WTC11 (cell line): ENCODE results near the gene ELF3. TPM values are rescaled to one million over a fixed set of nuclear protein-coding genes. Genes with fewer than 3 reads are reported as not detected.
A peak's percentile ranks its signal among the peaks of the same experiment; 100 is the strongest.
"Not testable (repeated sequence)": the region's sequence is repeated elsewhere in the genome, so short reads cannot be mapped to it uniquely, and the experiment has no call there.

Experiments
- ATAC-seq: fragments of 200-7000 bp; cut with Tn5 transposase; 2 replicates; pipeline ENCODE4 v1.10.0; 2021; ENCODE audit warnings: mild to moderate bottlenecking, moderate library complexity
- CTCF ChIA-PET: fragments of 300-600 bp; sonication (Branson Sonifier 250); formaldehyde crosslinking; loops from one replicate; lab custom pipeline; 2021; ENCODE audit warnings: antibody characterized with exemption; lab: Charles Lee
- POLR2A ChIA-PET: fragments of 350-600 bp; sonication (Branson Sonifier 250); formaldehyde crosslinking; loops from one replicate; lab custom pipeline; 2021; ENCODE audit warnings: antibody characterized with exemption; lab: Charles Lee
- DNase-seq: peaks from one replicate; pipeline ENCODE4 v3.0.0; 2021; ENCODE audit warnings: low spot score
- H3K27ac Mint-ChIP-seq: 2 replicates; pipeline ENCODE4 v1.8.0; 2021; ENCODE audit warnings: mixed read lengths
- H3K27me3 Mint-ChIP-seq: 2 replicates; pipeline ENCODE4 v1.8.0; 2021; ENCODE audit warnings: low read depth, mild to moderate bottlenecking, moderate library complexity, mixed read lengths
- H3K36me3 Mint-ChIP-seq: 2 replicates; pipeline ENCODE4 v1.8.0; 2021; ENCODE audit warnings: mixed read lengths
- H3K4me1 Mint-ChIP-seq: 2 replicates; pipeline ENCODE4 v1.8.0; 2022; ENCODE audit warnings: mixed read lengths
- H3K4me3 Mint-ChIP-seq: 2 replicates; pipeline ENCODE4 v1.8.0; 2021; ENCODE audit warnings: mild to moderate bottlenecking, moderate library complexity, mixed read lengths
- H3K9me3 Mint-ChIP-seq: 2 replicates; pipeline ENCODE4 v1.8.0; 2021; ENCODE audit warnings: mixed read lengths
- CTCF ChIP-seq: fragments of 200-600 bp; IDR thresholded peaks from 2 replicates; pipeline ENCODE4 v1.8.0; 2022; ENCODE audit warnings: antibody characterized with exemption
- E2F1 ChIP-seq: sonication (generic); formaldehyde crosslinking; IDR thresholded peaks from 2 replicates; pipeline ENCODE4 v1.8.0; 2022; ENCODE audit warnings: mild to moderate bottlenecking, missing genetic modification reagents
- MYBL2 ChIP-seq: sonication (generic); formaldehyde crosslinking; IDR thresholded peaks from 2 replicates; pipeline ENCODE4 v1.8.1; 2023; ENCODE audit warnings: mild to moderate bottlenecking, moderate library complexity, missing genetic modification reagents
- NFATC4 ChIP-seq: fragments of 250-450 bp; sonication (Bioruptor Pico); IDR thresholded peaks from 2 replicates; pipeline ENCODE4 v1.9.0; 2021; ENCODE audit warnings: mild to moderate bottlenecking
- NFYB ChIP-seq: sonication (generic); formaldehyde crosslinking; conservative IDR thresholded peaks from 2 replicates; pipeline ENCODE4 v1.8.0; 2022; ENCODE audit warnings: low read depth, missing genetic modification reagents
- NR1H2 ChIP-seq: sonication (generic); formaldehyde crosslinking; IDR thresholded peaks from 2 replicates; pipeline ENCODE4 v1.9.0; 2021; ENCODE audit warnings: mild to moderate bottlenecking, moderate library complexity, missing genetic modification reagents
- PRRX2 ChIP-seq: fragments of 250-450 bp; sonication (Bioruptor Pico); IDR thresholded peaks from 2 replicates; pipeline ENCODE4 v1.8.0; 2021; ENCODE audit warnings: mild to moderate bottlenecking
- RELA ChIP-seq: sonication (generic); formaldehyde crosslinking; IDR thresholded peaks from 2 replicates; pipeline ENCODE4 v1.8.1; 2022; ENCODE audit warnings: missing genetic modification reagents, mild to moderate bottlenecking, borderline replicate concordance
- RORB ChIP-seq: fragments of 250-450 bp; sonication (Bioruptor Pico); IDR thresholded peaks from 2 replicates; pipeline ENCODE4 v1.9.0; 2021; ENCODE audit warnings: mild to moderate bottlenecking
- TP53 ChIP-seq: sonication (generic); formaldehyde crosslinking; IDR thresholded peaks from 2 replicates; pipeline ENCODE4 v1.8.1; 2023; ENCODE audit warnings: mild to moderate bottlenecking, missing genetic modification reagents
- USF1 ChIP-seq: sonication (generic); formaldehyde crosslinking; IDR thresholded peaks from 2 replicates; pipeline ENCODE4 v1.8.0; 2022; ENCODE audit warnings: mild to moderate bottlenecking, missing genetic modification reagents
- ZNF121 ChIP-seq: sonication (generic); formaldehyde crosslinking; IDR thresholded peaks from 2 replicates; pipeline ENCODE4 v1.8.0; 2023; ENCODE audit warnings: missing genetic modification reagents
- ZNF263 ChIP-seq: sonication (generic); formaldehyde crosslinking; IDR thresholded peaks from 2 replicates; pipeline ENCODE4 v1.8.1; 2022; ENCODE audit warnings: low read depth, mild to moderate bottlenecking, moderate library complexity, missing genetic modification reagents
- ZNF416 ChIP-seq: fragments of 250-450 bp; sonication (Bioruptor Pico); IDR thresholded peaks from 2 replicates; pipeline ENCODE4 v1.9.0; 2021; ENCODE audit warnings: mild to moderate bottlenecking, inconsistent platforms
- total RNA-seq: library from RNA; stranded (reverse); gene quantifications from 3 replicates; pipeline ENCODE4 v1.2.3, GENCODE V29; 2021
- TF ChIP-seq, protein P1 (sequence below): sonication (generic); formaldehyde crosslinking; IDR thresholded peaks from 2 replicates; pipeline ENCODE4 v1.8.1; 2023; ENCODE audit warnings: mild to moderate bottlenecking, missing genetic modification reagents, borderline replicate concordance
- TF ChIP-seq, protein P2 (sequence below): sonication (generic); formaldehyde crosslinking; IDR thresholded peaks from 2 replicates; pipeline ENCODE4 v1.8.0; 2022; ENCODE audit warnings: mild to moderate bottlenecking, missing genetic modification reagents
- TF ChIP-seq, protein P3 (sequence below): fragments of 250-450 bp; sonication (Bioruptor Pico); conservative IDR thresholded peaks from 2 replicates; pipeline ENCODE4 v1.9.0; 2021; ENCODE audit warnings: mild to moderate bottlenecking

Gene ELF3
- total RNA-seq, 1 experiment from 2014 or later = 15.0 TPM

DNA sequence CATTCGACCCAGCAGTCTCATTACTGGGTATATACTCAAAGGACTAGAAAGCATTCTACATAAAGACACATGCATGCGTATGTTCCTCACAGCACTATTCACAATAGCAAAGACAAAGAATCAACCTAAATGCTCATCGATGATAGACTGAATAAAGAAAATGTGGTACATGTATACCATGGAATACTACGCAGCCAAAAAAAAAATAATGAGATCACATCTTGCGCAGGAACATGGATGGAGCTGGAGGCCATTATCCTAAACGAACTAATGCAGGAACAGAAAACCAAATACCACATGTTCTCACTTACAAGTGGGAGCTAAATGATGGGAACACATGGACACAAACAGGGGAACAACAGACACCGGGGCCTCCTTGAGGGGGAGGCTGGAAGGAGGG lies 43.7 kb downstream of the ELF3 start (continued):
- TF ChIP-seq, protein P1, sequence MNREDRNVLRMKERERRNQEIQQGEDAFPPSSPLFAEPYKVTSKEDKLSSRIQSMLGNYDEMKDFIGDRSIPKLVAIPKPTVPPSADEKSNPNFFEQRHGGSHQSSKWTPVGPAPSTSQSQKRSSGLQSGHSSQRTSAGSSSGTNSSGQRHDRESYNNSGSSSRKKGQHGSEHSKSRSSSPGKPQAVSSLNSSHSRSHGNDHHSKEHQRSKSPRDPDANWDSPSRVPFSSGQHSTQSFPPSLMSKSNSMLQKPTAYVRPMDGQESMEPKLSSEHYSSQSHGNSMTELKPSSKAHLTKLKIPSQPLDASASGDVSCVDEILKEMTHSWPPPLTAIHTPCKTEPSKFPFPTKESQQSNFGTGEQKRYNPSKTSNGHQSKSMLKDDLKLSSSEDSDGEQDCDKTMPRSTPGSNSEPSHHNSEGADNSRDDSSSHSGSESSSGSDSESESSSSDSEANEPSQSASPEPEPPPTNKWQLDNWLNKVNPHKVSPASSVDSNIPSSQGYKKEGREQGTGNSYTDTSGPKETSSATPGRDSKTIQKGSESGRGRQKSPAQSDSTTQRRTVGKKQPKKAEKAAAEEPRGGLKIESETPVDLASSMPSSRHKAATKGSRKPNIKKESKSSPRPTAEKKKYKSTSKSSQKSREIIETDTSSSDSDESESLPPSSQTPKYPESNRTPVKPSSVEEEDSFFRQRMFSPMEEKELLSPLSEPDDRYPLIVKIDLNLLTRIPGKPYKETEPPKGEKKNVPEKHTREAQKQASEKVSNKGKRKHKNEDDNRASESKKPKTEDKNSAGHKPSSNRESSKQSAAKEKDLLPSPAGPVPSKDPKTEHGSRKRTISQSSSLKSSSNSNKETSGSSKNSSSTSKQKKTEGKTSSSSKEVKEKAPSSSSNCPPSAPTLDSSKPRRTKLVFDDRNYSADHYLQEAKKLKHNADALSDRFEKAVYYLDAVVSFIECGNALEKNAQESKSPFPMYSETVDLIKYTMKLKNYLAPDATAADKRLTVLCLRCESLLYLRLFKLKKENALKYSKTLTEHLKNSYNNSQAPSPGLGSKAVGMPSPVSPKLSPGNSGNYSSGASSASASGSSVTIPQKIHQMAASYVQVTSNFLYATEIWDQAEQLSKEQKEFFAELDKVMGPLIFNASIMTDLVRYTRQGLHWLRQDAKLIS (CRISPR knock-in tag) = no peak
- no peak for TF ChIP-seq RELA (CRISPR knock-in tag)
- TF ChIP-seq TP53 (CRISPR knock-in tag) = no peak
- TF ChIP-seq, protein P2, sequence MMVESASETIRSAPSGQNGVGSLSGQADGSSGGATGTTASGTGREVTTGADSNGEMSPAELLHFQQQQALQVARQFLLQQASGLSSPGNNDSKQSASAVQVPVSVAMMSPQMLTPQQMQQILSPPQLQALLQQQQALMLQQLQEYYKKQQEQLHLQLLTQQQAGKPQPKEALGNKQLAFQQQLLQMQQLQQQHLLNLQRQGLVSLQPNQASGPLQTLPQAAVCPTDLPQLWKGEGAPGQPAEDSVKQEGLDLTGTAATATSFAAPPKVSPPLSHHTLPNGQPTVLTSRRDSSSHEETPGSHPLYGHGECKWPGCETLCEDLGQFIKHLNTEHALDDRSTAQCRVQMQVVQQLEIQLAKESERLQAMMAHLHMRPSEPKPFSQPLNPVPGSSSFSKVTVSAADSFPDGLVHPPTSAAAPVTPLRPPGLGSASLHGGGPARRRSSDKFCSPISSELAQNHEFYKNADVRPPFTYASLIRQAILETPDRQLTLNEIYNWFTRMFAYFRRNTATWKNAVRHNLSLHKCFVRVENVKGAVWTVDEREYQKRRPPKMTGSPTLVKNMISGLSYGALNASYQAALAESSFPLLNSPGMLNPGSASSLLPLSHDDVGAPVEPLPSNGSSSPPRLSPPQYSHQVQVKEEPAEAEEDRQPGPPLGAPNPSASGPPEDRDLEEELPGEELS (CRISPR knock-in tag) = no peak

DNA sequence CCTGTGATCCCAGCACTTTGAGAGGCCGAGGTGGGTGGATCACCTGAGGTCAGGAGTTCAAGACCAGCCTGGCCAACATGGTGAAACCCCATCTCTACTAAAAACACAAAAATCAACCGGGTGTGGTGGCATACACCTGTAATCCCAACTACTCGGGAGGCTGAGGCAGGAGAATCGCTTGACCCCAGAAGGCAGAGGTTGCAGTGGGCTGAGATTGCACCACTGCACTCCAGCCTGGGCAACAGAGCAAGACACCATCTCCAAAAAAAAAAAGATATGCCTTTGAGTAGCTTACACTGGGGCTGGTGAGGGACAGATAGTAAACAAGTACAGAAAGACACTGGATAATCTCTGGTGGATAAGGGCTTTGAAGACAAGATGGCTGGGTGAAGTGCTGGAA lies 44.3 kb downstream of the ELF3 start:
- H3K9me3 Mint-ChIP-seq = not testable (repeated sequence)
- CTCF ChIA-PET = interaction anchor here (0.9 kb wide), 1 partner anchor 44 kb away, joined by 3 read pairs; the partner anchor contains the start of gene ELF3

DNA sequence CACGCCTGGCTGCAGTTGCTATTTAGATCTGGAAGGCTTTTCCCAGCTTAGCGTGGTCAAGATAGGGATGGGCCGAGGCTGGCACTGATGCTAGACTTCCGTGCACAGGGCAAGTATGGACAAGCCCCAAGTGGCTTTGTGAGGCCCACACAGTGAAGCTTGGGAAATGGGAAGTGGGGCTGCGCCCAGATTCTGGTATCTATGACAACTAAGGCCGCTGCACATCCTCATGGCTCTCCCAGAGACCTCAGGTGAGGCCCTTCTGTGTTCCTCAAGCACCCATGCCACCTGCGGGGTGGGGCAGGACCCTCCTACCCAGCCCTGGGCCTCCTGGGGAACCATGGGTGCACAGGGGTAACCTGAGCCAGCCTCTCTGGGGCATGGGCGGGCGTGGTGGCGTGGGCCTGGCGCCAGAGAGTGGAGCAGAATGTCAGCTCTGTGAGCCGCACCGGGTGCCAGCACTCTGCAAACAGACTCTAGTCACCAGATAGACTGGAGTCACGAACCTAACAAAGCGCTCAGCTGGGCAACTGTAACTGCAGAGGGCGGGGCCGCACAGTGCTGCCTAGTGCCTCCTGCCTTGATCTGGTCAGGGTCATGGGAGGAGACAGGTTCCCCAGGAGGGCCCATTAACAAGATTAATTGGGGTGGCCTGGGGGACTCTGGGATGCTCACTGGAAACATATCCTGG lies 46.4 kb downstream of the ELF3 start:
- Mint-ChIP-seq H3K4me1 (peaks cover 10% of the 10 kb centered on the region; the same call in 1 of the 2 replicates), H3K36me3 (no peaks in the 10 kb centered on the region), H3K27ac (no peak overlapping the region), H3K9me3 (no peaks in the 10 kb centered on the region), H3K4me3 (no peak overlapping the region), H3K27me3 (peaks cover 2% of the 10 kb centered on the region; the same call in 1 of the 2 replicates)
- ChIA-PET POLR2A (no interaction called here), CTCF (interaction anchor here (1.3 kb wide), 1 partner anchor 161 kb away, joined by 5 read pairs; no protein-coding TSS in a partner anchor)
- ATAC-seq = peak; percentile 73
- peak; percentile 20 for DNase-seq
- TF ChIP-seq NFATC4 (no peak), CTCF (no peak), PRRX2 (CRISPR knock-in tag) (no peak), RORB (CRISPR knock-in tag) (no peak), ZNF416 (CRISPR knock-in tag) (no peak), NR1H2 (no peak), ZNF121 (CRISPR knock-in tag) (no peak), MYBL2 (no peak), ZNF263 (CRISPR knock-in tag) (no peak), E2F1 (CRISPR knock-in tag) (no peak), NFYB (CRISPR knock-in tag) (no peak), USF1 (CRISPR knock-in tag) (no peak)
- TF ChIP-seq, protein P2 (CRISPR knock-in tag) = no peak
- TF ChIP-seq, protein P3, sequence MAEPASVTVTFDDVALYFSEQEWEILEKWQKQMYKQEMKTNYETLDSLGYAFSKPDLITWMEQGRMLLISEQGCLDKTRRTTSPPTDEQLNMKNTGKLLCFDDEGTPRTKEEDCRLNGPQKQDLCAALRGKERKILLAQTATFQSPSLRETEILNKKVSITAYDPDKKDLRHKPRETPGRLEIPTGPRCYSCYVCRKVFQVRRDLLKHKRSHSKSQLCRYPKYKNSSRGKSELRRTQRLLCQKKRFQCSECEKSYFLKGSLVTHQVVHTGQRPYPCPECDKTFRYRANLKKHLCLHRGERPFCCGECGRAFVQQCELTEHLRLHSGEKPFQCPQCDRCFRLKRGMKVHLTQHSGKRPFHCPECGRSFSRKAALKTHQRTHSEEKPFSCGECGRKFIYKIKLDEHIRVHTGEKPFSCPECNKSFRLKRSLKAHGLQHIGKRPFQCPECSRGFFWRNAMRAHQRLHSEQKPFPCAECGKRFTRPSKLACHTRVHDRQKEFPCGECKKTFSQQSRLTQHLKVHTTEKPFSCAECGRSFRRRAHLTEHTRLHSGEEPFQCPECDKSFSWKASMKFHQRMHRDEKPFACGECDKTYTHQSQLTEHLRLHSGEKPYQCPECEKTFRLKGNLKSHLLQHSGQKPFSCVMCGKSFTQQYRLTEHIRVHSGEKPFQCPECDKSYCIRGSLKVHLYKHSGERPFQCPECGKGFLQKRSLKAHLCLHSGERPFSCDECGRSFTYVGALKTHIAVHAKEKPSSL = no peak

More for the DNA sequence above, 44.3 kb downstream of the ELF3 start:
- DNase-seq, H3K27me3 Mint-ChIP-seq, H3K36me3 Mint-ChIP-seq, ATAC-seq, H3K4me3 Mint-ChIP-seq, POLR2A ChIA-PET, H3K4me1 Mint-ChIP-seq, H3K27ac Mint-ChIP-seq: not testable (repeated sequence)
